NCI-H748 treated with DMSO at 0.1 percent for 48 hours (cell line): ENCODE results near the gene MASP2.
"Not testable (repeated sequence)": the region's sequence is repeated elsewhere in the genome, so short reads cannot be mapped to it uniquely, and the experiment has no call there.

Experiments
- DNase-seq: peaks from one replicate; lab custom pipeline; 2025; lab: John Stamatoyannopoulos, UW

MASP2 gene

GRCh38 chr1:10989920-10990516 lies 57.0 kb downstream of the MASP2 start:
- not testable (repeated sequence) for DNase-seq

DNA sequence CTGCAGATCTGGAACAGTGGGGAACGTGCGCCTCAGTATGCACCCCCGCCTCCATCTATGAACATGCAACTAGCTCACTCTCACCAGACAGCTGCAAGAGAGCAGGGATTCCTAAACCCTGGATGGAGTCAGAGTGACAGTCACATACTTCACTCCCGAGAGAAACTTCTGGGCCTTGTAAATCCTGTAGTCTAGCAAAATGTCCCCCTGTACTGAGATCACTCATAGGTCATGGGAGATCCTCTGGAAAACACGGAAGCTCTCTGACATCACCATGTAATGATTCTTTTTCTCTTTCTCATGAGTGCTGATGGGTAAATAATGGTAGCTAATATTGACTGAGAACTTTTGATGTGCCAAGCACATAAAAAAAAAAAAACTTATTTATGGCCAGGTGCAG lies 57.9 kb downstream of the MASP2 start:
- DNase-seq, result no peak

- no peak for DNase-seq
Observed at GRCh38 chr1:10987840-10988417, 59.1 kb downstream of the MASP2 start.

- DNase-seq, result no peak
Observed at GRCh38 chr1:10986525-10986890, 60.5 kb downstream of the MASP2 start.

GRCh38 chr1:10980841-10981727 lies 66.0 kb downstream of the MASP2 start:
- no peak for DNase-seq

- no peak for DNase-seq
Observed at GRCh38 chr1:10980094-10980577, 66.9 kb downstream of the MASP2 start.

GRCh38 chr1:10979483-10979920 lies 67.5 kb downstream of the MASP2 start:
- no peak for DNase-seq

GRCh38 chr1:10978719-10979118 lies 68.3 kb downstream of the MASP2 start:
- DNase-seq, result no peak
